ENCODE data around the gene FAM227A. TPM values are rescaled to one million over a fixed set of nuclear protein-coding genes. Genes with fewer than 3 reads are reported as not detected.
A peak's percentile ranks its signal among the peaks of the same experiment; 100 is the strongest.
"Not testable (repeated sequence)": the region's sequence is repeated elsewhere in the genome, so short reads cannot be mapped to it uniquely, and the experiment has no call there.

The FAM227A gene
- total and polyA plus RNA-seq, 4 experiments from 2014 or later = 0.44 TPM; not detected in 3

DNA sequence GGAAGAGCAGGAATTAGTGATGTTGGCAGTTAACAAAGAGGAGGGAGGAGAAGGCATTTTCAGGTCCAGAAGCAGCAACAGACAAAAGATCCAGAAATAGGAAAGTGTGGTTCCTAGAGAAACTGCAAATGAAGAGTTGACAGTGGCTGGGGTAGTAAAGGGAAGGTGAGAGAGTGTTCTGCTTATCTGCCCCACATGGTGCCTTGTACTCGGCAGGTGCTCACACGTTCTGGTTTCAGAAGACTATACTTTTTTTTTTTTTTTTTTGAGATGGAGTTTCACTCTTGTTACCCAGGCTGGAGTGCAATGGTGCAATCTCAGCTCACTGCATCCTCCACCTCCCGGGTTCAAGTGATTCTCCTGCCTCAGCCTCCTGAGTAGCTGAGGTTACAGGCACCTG lies 73.3 kb downstream of the FAM227A start:
- not testable (repeated sequence) for H3K36me3 ChIP-seq (ENCODE audit: insufficient read depth, low read length)

DNA sequence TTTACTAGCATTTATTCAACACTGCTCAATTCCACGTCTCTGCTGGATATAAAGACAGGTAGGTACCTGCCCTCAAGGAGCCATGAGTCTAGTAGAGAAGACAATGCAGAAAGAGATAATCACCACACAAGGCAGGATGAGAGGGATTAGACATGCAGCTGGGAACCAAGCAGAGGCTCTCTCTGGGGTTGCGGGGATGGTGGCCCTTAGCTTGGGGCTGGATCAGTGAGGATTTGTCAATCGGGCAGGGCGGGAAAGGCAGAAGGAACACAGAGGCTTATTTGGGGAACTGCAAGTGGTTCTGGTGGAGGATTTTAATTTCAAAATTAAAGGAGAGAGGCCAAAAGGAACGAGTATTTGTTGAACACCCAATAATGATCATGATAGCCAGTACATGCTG lies 77.7 kb downstream of the FAM227A start:
- Histone ChIP-seq H3K4me3 (ENCODE audit: low read length in 2 of 2) (no peak overlapping the region), H3K27me3 (ENCODE audit: insufficient read depth, low read length) (no peaks in the 10 kb centered on the region), H3K27ac (ENCODE audit: low read depth, low read length) (no peak overlapping the region), H3K9me3 (ENCODE audit: control insufficient read depth in 1 of 2, low read length in 2 of 2) (no peaks in the 10 kb centered on the region), H3K4me1 (ENCODE audit: insufficient read depth, low read length) (no peaks in the 10 kb centered on the region), H3K36me3 (ENCODE audit: insufficient read depth, low read length) (no peaks in the 10 kb centered on the region)
- H3K4me3 Mint-ChIP-seq = no peak overlapping the region
- intact Hi-C loops (cut with micrococcal nuclease) = no loop called here
- H3K27me3 Mint-ChIP-seq = peaks cover 3 to 6% of the 10 kb centered on the region in 2 donors
- H3K9me3 Mint-ChIP-seq = no peaks in the 10 kb centered on the region
- POLR2A ChIA-PET (ENCODE audit: partially characterized antibody) = no interaction called here
- DNase-seq = no peak
- H3K27ac Mint-ChIP-seq = no peak overlapping the region
- H3K4me1 Mint-ChIP-seq = no peaks in the 10 kb centered on the region
- H3K36me3 Mint-ChIP-seq = no peaks in the 10 kb centered on the region
- CTCF ChIA-PET (ENCODE audit: partially characterized antibody) = no interaction called here

More for the DNA sequence above, 73.3 kb downstream of the FAM227A start:
- H3K27ac Mint-ChIP-seq; H3K27me3 ChIP-seq (ENCODE audit: insufficient read depth, low read length); POLR2A ChIA-PET (ENCODE audit: partially characterized antibody); CTCF ChIA-PET (ENCODE audit: partially characterized antibody); H3K9me3 Mint-ChIP-seq; H3K36me3 Mint-ChIP-seq; H3K4me3 Mint-ChIP-seq; H3K4me1 ChIP-seq (ENCODE audit: insufficient read depth, low read length); H3K27me3 Mint-ChIP-seq; H3K27ac ChIP-seq (ENCODE audit: low read depth, low read length); DNase-seq; intact Hi-C loops (cut with micrococcal nuclease); H3K9me3 ChIP-seq (ENCODE audit: control insufficient read depth in 1 of 2, low read length in 2 of 2); H3K4me1 Mint-ChIP-seq; H3K4me3 ChIP-seq (ENCODE audit: low read length in 2 of 2): not testable (repeated sequence)

DNA sequence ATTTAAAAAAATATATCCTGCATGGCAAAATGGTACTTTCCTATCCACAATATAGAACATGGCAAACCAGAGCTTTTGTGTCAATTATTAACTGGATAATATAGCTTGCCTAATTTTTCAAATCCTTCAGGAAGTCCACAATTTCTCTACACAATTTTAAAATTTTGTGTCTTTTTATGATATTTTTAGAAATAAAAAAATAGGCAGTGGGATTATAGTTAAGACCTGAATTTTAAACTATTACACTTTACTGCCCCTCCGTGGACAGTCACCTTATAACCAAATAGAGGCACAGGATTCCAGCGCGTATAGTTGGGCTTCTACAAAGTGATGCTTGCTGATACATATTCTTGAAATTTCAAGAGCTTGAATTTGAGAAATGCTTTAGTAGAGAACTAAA lies 84.1 kb downstream of the FAM227A start:
- Mint-ChIP-seq H3K4me1 (peaks cover 12 to 24% (median 17%) of the 10 kb centered on the region in 4 donors), H3K4me3 (no peak overlapping the region), H3K9me3 (no peaks in the 10 kb centered on the region), H3K27ac (no peak overlapping the region), H3K36me3 (peaks cover 0 to 2% of the 10 kb centered on the region in 2 donors), H3K27me3 (no peaks in the 10 kb centered on the region)
- H3K36me3 ChIP-seq (ENCODE audit: insufficient read depth, low read length) = no peaks in the 10 kb centered on the region
- H3K27me3 ChIP-seq (ENCODE audit: insufficient read depth, low read length) = no peaks in the 10 kb centered on the region
- H3K4me1 ChIP-seq (ENCODE audit: insufficient read depth, low read length) = peaks cover 17% of the 10 kb centered on the region
- peak in 4 of 5 donors; percentile 25 to 39 (median 34) for DNase-seq
- no peak overlapping the region for H3K4me3 ChIP-seq (ENCODE audit: low read length in 2 of 2)
- H3K27ac ChIP-seq (ENCODE audit: low read depth, low read length) = no peak overlapping the region
- CTCF ChIA-PET (ENCODE audit: partially characterized antibody) = interaction anchor here (1.0 to 3.5 kb wide), 5 partner anchors 159 to 522 kb away, joined by 3 to 14 read pairs (median 4); no protein-coding TSS in a partner anchor
- intact Hi-C loops (cut with micrococcal nuclease) = loop anchor here (5.0 kb wide), 3 partner anchors 40 to 275 kb away; no protein-coding TSS in a partner anchor
- POLR2A ChIA-PET (ENCODE audit: partially characterized antibody) = interaction anchor here (0.9 kb wide), 1 partner anchor 75 kb away, joined by 3 read pairs; no protein-coding TSS in a partner anchor
- no peaks in the 10 kb centered on the region for H3K9me3 ChIP-seq (ENCODE audit: control insufficient read depth in 1 of 2, low read length in 2 of 2)

DNA sequence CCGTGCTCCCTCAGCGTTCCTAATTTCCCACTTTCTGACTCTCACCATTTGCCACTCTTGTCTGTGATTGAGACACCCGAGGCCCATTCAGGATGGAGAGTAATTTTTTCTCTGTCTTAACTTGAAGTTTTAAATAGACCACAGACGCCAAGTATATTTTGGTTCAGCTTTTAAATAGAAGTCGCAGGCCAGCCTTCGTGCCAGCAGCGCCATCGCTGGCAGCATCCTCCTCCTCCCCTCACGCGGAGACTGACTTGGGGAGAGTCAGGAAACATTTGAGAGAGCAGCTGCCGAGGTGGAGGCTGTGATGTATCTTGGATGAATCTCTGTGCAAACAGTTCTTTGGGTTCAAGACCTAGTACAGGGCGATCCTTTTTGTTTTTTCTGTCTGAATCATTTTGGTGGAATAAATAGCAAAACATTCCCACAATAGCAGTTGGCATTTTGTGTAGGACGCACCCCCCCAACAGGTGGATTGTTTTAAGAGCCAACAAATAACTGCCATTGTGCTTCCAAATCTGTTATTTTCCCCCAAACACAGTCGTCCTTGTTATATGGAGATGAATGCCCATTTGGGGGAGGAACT lies 85.3 kb downstream of the FAM227A start:
- H3K36me3 ChIP-seq (ENCODE audit: insufficient read depth, low read length) = no peaks in the 10 kb centered on the region
- H3K4me3 Mint-ChIP-seq = peak overlapping the region; percentile 88 to 97 (median 92)
- peak overlapping the region; percentile 66 to 85 for H3K4me3 ChIP-seq (ENCODE audit: low read length in 2 of 2)
- H3K27ac ChIP-seq (ENCODE audit: low read depth, low read length) = peak overlapping the region; percentile 76
- POLR2A ChIA-PET (ENCODE audit: partially characterized antibody) = interaction anchor here (1.0 to 1.9 kb wide), 7 partner anchors 20 to 519 kb away, joined by 3 to 5 read pairs (median 4); partner anchors contain the start of genes CBY1 and PICK1
- H3K27me3 Mint-ChIP-seq = no peaks in the 10 kb centered on the region
- peaks cover 12 to 24% (median 17%) of the 10 kb centered on the region in 4 donors for H3K4me1 Mint-ChIP-seq
- CTCF ChIA-PET (ENCODE audit: partially characterized antibody) = interaction anchor here (1.3 to 3.5 kb wide), 3 partner anchors 271 to 519 kb away, joined by 4 to 14 read pairs (median 7); no protein-coding TSS in a partner anchor
- H3K9me3 ChIP-seq (ENCODE audit: control insufficient read depth in 1 of 2, low read length in 2 of 2) = no peaks in the 10 kb centered on the region
- peak overlapping the region; percentile 88 to 97 (median 96) for H3K27ac Mint-ChIP-seq
- peak; percentile 33 to 56 (median 37) for DNase-seq
- no peaks in the 10 kb centered on the region for H3K9me3 Mint-ChIP-seq
- intact Hi-C loops (cut with micrococcal nuclease) = loop anchor here (1.0 to 5.0 kb wide), 7 partner anchors 39 to 274 kb away; partner anchors contain the start of genes CBY1, DDX17, FAM227A and JOSD1
- H3K27me3 ChIP-seq (ENCODE audit: insufficient read depth, low read length) = no peaks in the 10 kb centered on the region
- peaks cover 17% of the 10 kb centered on the region for H3K4me1 ChIP-seq (ENCODE audit: insufficient read depth, low read length)
- H3K36me3 Mint-ChIP-seq = peaks cover 0 to 2% of the 10 kb centered on the region in 2 donors

DNA sequence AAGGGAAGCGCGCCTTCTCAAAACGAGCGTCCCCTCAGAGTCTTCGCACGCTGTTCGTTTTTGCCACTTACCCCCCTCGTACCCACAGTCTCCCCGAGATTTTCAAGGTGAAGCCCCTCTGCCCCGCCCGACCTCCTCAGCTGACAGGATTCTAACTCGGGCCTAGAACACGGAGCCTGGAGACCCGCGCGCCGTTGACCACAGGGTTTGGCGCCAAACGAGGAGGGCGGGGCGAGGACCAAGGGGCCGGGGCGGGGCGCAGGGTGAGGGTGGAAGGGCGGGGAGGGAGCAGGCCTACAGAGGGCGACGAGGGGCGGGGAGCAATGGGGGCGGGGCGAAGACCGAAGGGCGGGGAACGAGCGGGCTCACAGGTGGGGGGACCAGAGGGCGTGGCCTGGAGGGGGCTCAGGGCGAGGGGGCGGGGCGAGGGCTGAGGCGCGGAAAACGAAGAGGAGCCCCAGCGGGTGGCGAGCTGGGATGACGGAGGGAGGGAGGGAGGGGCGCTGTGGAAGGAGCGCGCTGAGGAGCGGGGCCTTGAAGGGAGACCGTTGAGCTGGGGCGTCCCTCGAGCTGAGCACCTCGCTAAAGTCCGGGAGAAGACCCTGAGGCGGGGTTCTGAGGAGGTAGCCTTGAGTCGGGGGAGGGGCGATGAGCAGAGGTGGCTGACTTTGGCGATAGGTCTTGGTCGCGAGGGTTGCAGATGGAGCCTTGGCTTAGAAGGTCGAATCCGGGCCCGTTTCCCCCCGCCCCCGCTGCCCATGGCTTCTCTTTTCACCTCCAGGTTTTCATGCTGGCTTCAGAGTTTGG lies 86.0 kb downstream of the FAM227A start, which contains the start of gene DMC1:
Gene DMC1, minus strand, starts transcription at position 212 of the 807 bp plus-strand sequence. CDS start 1,927 bp downstream, outside the sequence.
- Histone ChIP-seq H3K27ac (ENCODE audit: low read depth, low read length) (peak within 1 kb of the TSS; percentile 76), H3K36me3 (ENCODE audit: insufficient read depth, low read length) (no peaks in the 10 kb centered on the region), H3K4me3 (ENCODE audit: low read length in 2 of 2) (peak within 1 kb of the TSS; percentile 66 to 85), H3K27me3 (ENCODE audit: insufficient read depth, low read length) (no peaks in the 10 kb centered on the region), H3K9me3 (ENCODE audit: control insufficient read depth in 1 of 2, low read length in 2 of 2) (no peaks in the 10 kb centered on the region), H3K4me1 (ENCODE audit: insufficient read depth, low read length) (peaks cover 17% of the 10 kb centered on the region)
- POLR2A ChIA-PET (ENCODE audit: partially characterized antibody) = interaction anchor here (0.5 to 1.9 kb wide), 8 partner anchors 19 to 518 kb away, joined by 3 to 5 read pairs (median 4); partner anchors contain the start of genes CBY1 and PICK1
- Mint-ChIP-seq H3K27ac (peak within 1 kb of the TSS; percentile 88 to 97 (median 96)), H3K36me3 (peaks cover 0 to 2% of the 10 kb centered on the region in 2 donors), H3K4me3 (peak within 1 kb of the TSS; percentile 88 to 97 (median 92)), H3K27me3 (no peaks in the 10 kb centered on the region), H3K4me1 (peaks cover 12 to 24% (median 17%) of the 10 kb centered on the region in 4 donors), H3K9me3 (no peaks in the 10 kb centered on the region)
- DNase-seq = peak; percentile 87 to 96 (median 90)
- intact Hi-C loops (cut with micrococcal nuclease) = loop anchor here (1.0 to 5.0 kb wide), 7 partner anchors 38 to 273 kb away; partner anchors contain the start of genes CBY1, DDX17, FAM227A and JOSD1
- CTCF ChIA-PET (ENCODE audit: partially characterized antibody) = interaction anchor here (0.6 to 3.5 kb wide), 4 partner anchors 52 to 809 kb away, joined by 3 to 14 read pairs (median 5); no protein-coding TSS in a partner anchor

DNA sequence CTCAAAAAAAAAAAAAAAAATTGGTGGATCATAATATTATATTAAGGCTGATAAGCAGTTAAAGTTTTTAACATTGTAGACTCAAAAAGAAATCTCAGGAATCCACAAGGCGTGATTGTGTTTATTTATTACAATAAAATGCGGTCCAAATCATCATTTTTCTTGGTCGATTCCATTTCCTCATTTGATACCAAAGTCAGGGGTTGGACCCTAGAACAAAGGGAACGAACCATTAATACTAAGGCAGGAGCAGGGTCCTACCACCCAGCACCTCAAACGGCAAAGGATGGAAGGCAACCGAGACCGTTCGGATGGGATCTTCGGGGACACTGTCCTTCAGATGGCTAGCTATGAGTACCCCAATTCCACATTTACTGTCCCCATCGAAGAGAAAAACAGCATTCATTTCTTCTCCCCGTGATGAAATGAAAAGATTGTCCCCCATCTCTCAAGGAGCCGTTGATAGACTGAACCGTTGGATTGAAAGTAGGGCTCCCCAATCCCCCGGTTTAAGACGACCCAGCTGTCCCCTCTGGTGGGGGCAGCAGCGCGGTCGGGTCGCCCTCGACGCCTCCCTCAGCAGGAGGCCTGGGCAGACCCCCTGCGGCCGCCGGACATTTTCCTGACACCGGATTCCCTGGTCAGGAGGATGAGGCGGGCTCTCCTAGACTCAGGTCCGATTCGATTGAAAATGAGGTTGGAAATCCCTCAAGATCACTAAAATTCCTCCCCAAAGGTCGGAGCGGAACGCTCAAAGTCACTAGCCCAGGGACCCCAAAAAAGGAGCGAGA lies 86.8 kb downstream of the FAM227A start:
- CTCF ChIA-PET (ENCODE audit: partially characterized antibody) = interaction anchor here (0.6 kb wide), 2 partner anchors 51 to 810 kb away, joined by 3 read pairs; no protein-coding TSS in a partner anchor
- Histone ChIP-seq H3K9me3 (ENCODE audit: control insufficient read depth in 1 of 2, low read length in 2 of 2) (no peaks in the 10 kb centered on the region), H3K4me3 (ENCODE audit: low read length in 2 of 2) (peak overlapping the region; percentile 27 to 70), H3K36me3 (ENCODE audit: insufficient read depth, low read length) (no peaks in the 10 kb centered on the region), H3K27me3 (ENCODE audit: insufficient read depth, low read length) (no peaks in the 10 kb centered on the region), H3K4me1 (ENCODE audit: insufficient read depth, low read length) (peaks cover 17% of the 10 kb centered on the region), H3K27ac (ENCODE audit: low read depth, low read length) (peak overlapping the region; percentile 28)
- peak in 1 of 5 donors; percentile 4 for DNase-seq
- Mint-ChIP-seq H3K27ac (peak overlapping the region; percentile 73 to 97 (median 86)), H3K9me3 (no peaks in the 10 kb centered on the region), H3K4me3 (peak overlapping the region; percentile 88 to 97 (median 92)), H3K36me3 (peaks cover 0 to 2% of the 10 kb centered on the region in 2 donors), H3K4me1 (peaks cover 12 to 24% (median 17%) of the 10 kb centered on the region in 4 donors), H3K27me3 (no peaks in the 10 kb centered on the region)
- intact Hi-C loops (cut with micrococcal nuclease) = no loop called here
- POLR2A ChIA-PET (ENCODE audit: partially characterized antibody) = interaction anchor here (0.5 to 1.4 kb wide), 2 partner anchors 42 to 62 kb away, joined by 3 to 5 read pairs; no protein-coding TSS in a partner anchor

Measured in CD4-positive, alpha-beta memory T cell (primary cell).